ENCODE data around the gene PIP4K2A. TPM values are rescaled to one million over a fixed set of nuclear protein-coding genes. Genes with fewer than 3 reads are reported as not detected.

The PIP4K2A gene
- total RNA-seq, 1 donor from 2014 or later = 102 TPM

GRCh38 chr10:22553452-22553995 is 160.9 kb downstream of the PIP4K2A start:
- Mint-ChIP-seq H3K4me1 (peaks cover 3% of the 10 kb centered on the region), H3K4me3 (no peak overlapping the region), H3K36me3 (ENCODE audit: low read depth) (peaks cover 49% of the 10 kb centered on the region), H3K9me3 (no peaks in the 10 kb centered on the region), H3K27ac (no peak overlapping the region), H3K27me3 (no peaks in the 10 kb centered on the region)
- intact Hi-C loops (cut with micrococcal nuclease) = loop anchor here (5.0 to 10.0 kb wide), 3 partner anchors 301 to 1059 kb away; no protein-coding TSS in a partner anchor
- DNase-seq (no peak), ATAC-seq (ENCODE audit: low read depth) (no peak)
- no peak for TF ChIP-seq CTCF (IDR thresholded peaks at IDR 0.05)
- CTCF ChIA-PET = no interaction called here
- POLR2A ChIA-PET = no interaction called here

GRCh38 chr10:22552888-22553378 is 161.4 kb downstream of the PIP4K2A start:
- ChIA-PET CTCF (no interaction called here), POLR2A (no interaction called here)
- Mint-ChIP-seq H3K4me3 (no peak overlapping the region), H3K27ac (no peak overlapping the region), H3K27me3 (no peaks in the 10 kb centered on the region), H3K36me3 (ENCODE audit: low read depth) (peaks cover 54% of the 10 kb centered on the region), H3K9me3 (no peaks in the 10 kb centered on the region), H3K4me1 (peaks cover 3% of the 10 kb centered on the region)
- TF ChIP-seq CTCF (IDR thresholded peaks at IDR 0.05) = no peak
- intact Hi-C loops (cut with micrococcal nuclease) = loop anchor here (5.0 to 10.0 kb wide), 3 partner anchors 301 to 1058 kb away; no protein-coding TSS in a partner anchor
- ATAC-seq (ENCODE audit: low read depth) = no peak
- no peak for DNase-seq

GRCh38 chr10:22551681-22552365 is 162.6 kb downstream of the PIP4K2A start:
- peaks cover 63% of the 10 kb centered on the region for H3K36me3 Mint-ChIP-seq (ENCODE audit: low read depth)
- CTCF ChIA-PET = interaction anchor here (1.0 to 2.2 kb wide), 3 partner anchors 9 to 558 kb away, joined by 3 to 13 read pairs (median 4); no protein-coding TSS in a partner anchor
- peaks cover 3% of the 10 kb centered on the region for H3K4me1 Mint-ChIP-seq
- no peak overlapping the region for H3K27ac Mint-ChIP-seq
- DNase-seq = no peak
- no peaks in the 10 kb centered on the region for H3K27me3 Mint-ChIP-seq
- POLR2A ChIA-PET = no interaction called here
- ATAC-seq (ENCODE audit: low read depth) = no peak
- no peak for TF ChIP-seq CTCF (IDR thresholded peaks at IDR 0.05)
- intact Hi-C loops (cut with micrococcal nuclease) = loop anchor here (2.0 to 10.0 kb wide), 4 partner anchors 115 to 1057 kb away; no protein-coding TSS in a partner anchor
- H3K4me3 Mint-ChIP-seq = no peak overlapping the region
- no peaks in the 10 kb centered on the region for H3K9me3 Mint-ChIP-seq

GRCh38 chr10:22550732-22551131 is 163.6 kb downstream of the PIP4K2A start:
- H3K27me3 Mint-ChIP-seq = no peaks in the 10 kb centered on the region
- H3K4me3 Mint-ChIP-seq = no peak overlapping the region
- H3K27ac Mint-ChIP-seq = no peak overlapping the region
- H3K9me3 Mint-ChIP-seq = no peaks in the 10 kb centered on the region
- peaks cover 3% of the 10 kb centered on the region for H3K4me1 Mint-ChIP-seq
- peaks cover 68% of the 10 kb centered on the region for H3K36me3 Mint-ChIP-seq (ENCODE audit: low read depth)
- ATAC-seq (ENCODE audit: low read depth) (peak; percentile 64), DNase-seq (peak; percentile 50)
- CTCF ChIA-PET = interaction anchor here (0.8 to 2.2 kb wide), 5 partner anchors 10 to 557 kb away, joined by 3 to 13 read pairs (median 4); no protein-coding TSS in a partner anchor
- POLR2A ChIA-PET = interaction anchor here (1.5 kb wide), 1 partner anchor 114 kb away, joined by 4 read pairs; no protein-coding TSS in a partner anchor
- intact Hi-C loops (cut with micrococcal nuclease) = loop anchor here (1.0 to 10.0 kb wide), 7 partner anchors 114 to 1056 kb away; no protein-coding TSS in a partner anchor
- no peak for TF ChIP-seq CTCF (IDR thresholded peaks at IDR 0.05)

GRCh38 chr10:22548344-22548743 is 166.0 kb downstream of the PIP4K2A start:
- Mint-ChIP-seq H3K4me3 (no peak overlapping the region), H3K4me1 (peaks cover 3% of the 10 kb centered on the region), H3K27ac (no peak overlapping the region), H3K27me3 (no peaks in the 10 kb centered on the region), H3K9me3 (no peaks in the 10 kb centered on the region), H3K36me3 (ENCODE audit: low read depth) (peaks cover 71% of the 10 kb centered on the region)
- ChIA-PET CTCF (interaction anchor here (0.7 to 1.2 kb wide), 4 partner anchors 8 to 554 kb away, joined by 3 read pairs; no protein-coding TSS in a partner anchor), POLR2A (no interaction called here)
- DNase-seq (no peak), ATAC-seq (ENCODE audit: low read depth) (no peak)
- TF ChIP-seq CTCF (IDR thresholded peaks at IDR 0.05) = no peak
- intact Hi-C loops (cut with micrococcal nuclease) = no loop called here
